D721Med (cell line): ENCODE measurements around the gene ELFN1.

Experiments
- DNase-seq: peaks from one replicate; pipeline ENCODE4 v3.0.0; 2011; ENCODE audit warnings: low spot score; ENCODE audit not compliant: insufficient read length
- FAIRE-seq: peaks from 2 replicates; lab custom pipeline; 2011; peaks lifted over from hg19 to GRCh38; lab: Jason Lieb, UNC
- CTCF ChIP-seq: IDR thresholded peaks from 2 replicates; pipeline ENCODE4 v1.5.1; 2012; ENCODE audit warnings: mild to moderate bottlenecking, control low read depth; ENCODE audit not compliant: insufficient read depth; ENCODE audit errors: missing control alignments

ELFN1 gene

GRCh38 chr7:1678081-1678543 lies 8.0 kb downstream of the ELFN1 start:
- no peak for TF ChIP-seq CTCF
- no peak for DNase-seq
- no peak for FAIRE-seq

GRCh38 chr7:1678571-1679325 lies 8.7 kb downstream of the ELFN1 start:
- no peak for TF ChIP-seq CTCF
- DNase-seq (no peak), FAIRE-seq (no peak)

- TF ChIP-seq CTCF = no peak
- FAIRE-seq (no peak), DNase-seq (no peak)
These were observed 9.4 kb downstream of the ELFN1 start for GRCh38 chr7:1679326-1679965.

GRCh38 chr7:1679966-1680730 lies 10.1 kb downstream of the ELFN1 start:
- DNase-seq (no peak), FAIRE-seq (no peak)
- TF ChIP-seq CTCF = no peak

- FAIRE-seq (no peak), DNase-seq (no peak)
- no peak for TF ChIP-seq CTCF
These were observed 11.5 kb downstream of the ELFN1 start for GRCh38 chr7:1681581-1681980.

- no peak for FAIRE-seq
- DNase-seq = no peak
- no peak for TF ChIP-seq CTCF
These were observed 15.0 kb downstream of the ELFN1 start for GRCh38 chr7:1685000-1685624.
